NT2/D1 (cell line): ENCODE data around the gene SNX13.

Experiments used
- SUZ12 ChIP-seq: IDR thresholded peaks from 2 replicates; pipeline ENCODE4 v1.6.1; 2011; ENCODE audit not compliant: insufficient read length, insufficient read depth; ENCODE audit errors: extremely low read depth
- YY1 ChIP-seq: IDR thresholded peaks from 2 replicates; pipeline ENCODE4 v1.6.1; 2011; ENCODE audit not compliant: insufficient read length, insufficient read depth
- ZNF274 ChIP-seq: IDR thresholded peaks from 2 replicates; pipeline ENCODE4 v1.6.1; 2011; ENCODE audit warnings: mild to moderate bottlenecking, low read depth, low read length

DNA sequence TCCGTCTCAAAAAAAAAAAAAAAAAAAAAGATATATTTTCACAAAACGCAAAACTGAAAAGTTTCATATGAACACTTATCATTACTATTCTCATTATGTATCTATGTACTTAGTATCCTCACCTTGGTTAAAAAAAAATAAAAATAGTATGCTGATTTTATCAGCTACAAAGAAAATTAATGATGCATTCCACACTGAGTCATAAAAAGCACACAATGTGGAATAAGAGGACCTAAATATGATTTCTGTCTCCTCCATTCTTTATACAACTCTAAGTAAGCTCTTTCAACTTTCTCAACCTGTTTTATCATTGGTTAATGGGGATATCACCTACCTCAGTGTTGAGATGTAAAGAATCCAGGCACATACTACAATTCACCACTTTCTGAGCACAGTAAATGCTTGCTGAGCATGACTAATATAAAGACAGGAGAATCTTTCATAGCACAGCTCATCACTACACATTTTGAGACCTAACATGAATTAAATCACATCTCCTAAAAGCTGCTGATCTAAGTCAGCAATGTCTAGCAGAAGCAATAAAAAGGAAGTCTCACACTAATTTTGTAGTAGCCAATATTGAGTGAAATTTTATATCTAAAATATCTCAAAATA is 2.7 kb downstream of the SNX13 start:
- TF ChIP-seq YY1 (no peak), ZNF274 (no peak), SUZ12 (no peak)
